GM12875 (cell line): ENCODE measurements around the gene KCNIP3.

ENCODE experiments used
- H3K4me3 ChIP-seq: one replicate; pipeline ENCODE4 v1.5.1; 2011; ENCODE audit warnings: low read depth, low read length, control low read depth
- CTCF ChIP-seq: IDR thresholded peaks from 2 replicates; pipeline ENCODE4 v1.5.1; 2011; ENCODE audit warnings: low read depth, mild to moderate bottlenecking, control low read depth, inconsistent platforms, low read length, moderate library complexity, borderline replicate concordance; ENCODE audit not compliant: insufficient read depth

The KCNIP3 gene

GRCh38 chr2:95350368-95350767 is 53.2 kb downstream of the KCNIP3 start:
- no peak for TF ChIP-seq CTCF

GRCh38 chr2:95350774-95351597 is 53.8 kb downstream of the KCNIP3 start:
- TF ChIP-seq CTCF = no peak
- no peak overlapping the region for H3K4me3 ChIP-seq

More at GRCh38 chr2:95350368-95350767, 53.2 kb downstream of the KCNIP3 start:
- no peak overlapping the region for H3K4me3 ChIP-seq

- no peak for TF ChIP-seq CTCF
- H3K4me3 ChIP-seq = no peak overlapping the region
These were observed 54.4 kb downstream of the KCNIP3 start for GRCh38 chr2:95351598-95351915.

- no peak overlapping the region for H3K4me3 ChIP-seq
- TF ChIP-seq CTCF = no peak
These were observed 55.3 kb downstream of the KCNIP3 start for GRCh38 chr2:95352310-95353054.

- no peak overlapping the region for H3K4me3 ChIP-seq
- TF ChIP-seq CTCF = no peak
These were observed 56.0 kb downstream of the KCNIP3 start for GRCh38 chr2:95353055-95353575.

- TF ChIP-seq CTCF = no peak
- H3K4me3 ChIP-seq = no peak overlapping the region
These were observed 56.7 kb downstream of the KCNIP3 start for GRCh38 chr2:95353613-95354468.
